IPS-18c (cell line): ENCODE results near the gene MLC1.
"Not testable (repeated sequence)": the region's sequence is repeated elsewhere in the genome, so short reads cannot be mapped to it uniquely, and the experiment has no call there.

Source experiments
- H3K4me3 ChIP-seq: 2 replicates; pipeline ENCODE4 v1.7.0; 2013; ENCODE audit warnings: low read depth, mild to moderate bottlenecking, low read length, moderate library complexity; ENCODE audit not compliant: insufficient read depth
- H3K9me3 ChIP-seq: one replicate; pipeline ENCODE4 v1.6.1; 2013; ENCODE audit warnings: mild to moderate bottlenecking, low read length, moderate library complexity; ENCODE audit not compliant: control insufficient read depth, insufficient read depth

The MLC1 gene

DNA sequence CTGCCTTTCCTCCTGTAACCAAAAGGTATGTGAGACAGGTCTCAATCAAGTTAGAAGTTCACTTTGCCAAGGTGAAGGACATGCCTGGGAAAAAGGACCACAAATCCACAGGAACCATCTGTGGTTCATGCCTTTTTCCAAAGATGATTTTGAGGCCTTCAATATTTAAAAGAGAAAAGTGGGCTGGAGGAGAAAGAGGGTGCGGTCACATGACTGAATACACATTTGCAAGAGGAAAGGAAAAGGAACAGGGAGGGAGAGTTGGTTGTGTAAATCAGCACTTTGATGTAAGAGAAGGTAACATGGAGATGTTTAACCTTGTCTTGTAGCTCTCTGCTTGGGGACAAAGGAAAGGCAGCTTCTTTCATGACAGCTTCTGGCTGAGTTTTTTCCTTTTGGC lies 25.8 kb upstream of the MLC1 start:
- Histone ChIP-seq H3K4me3 (no peak overlapping the region), H3K9me3 (no peaks in the 10 kb centered on the region)

DNA sequence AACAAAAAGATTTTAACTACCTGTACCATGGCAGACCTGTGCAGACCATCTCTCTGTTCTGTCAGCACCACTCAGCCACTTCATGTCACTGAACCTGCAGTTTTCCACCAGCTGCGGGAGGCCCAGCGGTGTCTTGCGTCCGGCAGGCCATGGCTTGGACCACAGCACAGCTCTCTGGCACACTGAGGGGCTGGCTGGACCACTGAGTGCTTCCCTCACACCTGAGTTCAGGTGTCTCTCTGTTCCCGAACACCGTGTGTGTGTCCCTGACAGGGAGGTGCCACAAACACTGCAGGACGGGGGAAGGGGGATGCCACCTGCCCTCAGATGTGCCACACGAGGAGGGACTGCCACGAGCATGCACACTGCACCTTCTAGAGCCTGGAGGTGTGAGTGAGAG lies 22.3 kb upstream of the MLC1 start:
- no peak overlapping the region for H3K4me3 ChIP-seq
- no peaks in the 10 kb centered on the region for H3K9me3 ChIP-seq

DNA sequence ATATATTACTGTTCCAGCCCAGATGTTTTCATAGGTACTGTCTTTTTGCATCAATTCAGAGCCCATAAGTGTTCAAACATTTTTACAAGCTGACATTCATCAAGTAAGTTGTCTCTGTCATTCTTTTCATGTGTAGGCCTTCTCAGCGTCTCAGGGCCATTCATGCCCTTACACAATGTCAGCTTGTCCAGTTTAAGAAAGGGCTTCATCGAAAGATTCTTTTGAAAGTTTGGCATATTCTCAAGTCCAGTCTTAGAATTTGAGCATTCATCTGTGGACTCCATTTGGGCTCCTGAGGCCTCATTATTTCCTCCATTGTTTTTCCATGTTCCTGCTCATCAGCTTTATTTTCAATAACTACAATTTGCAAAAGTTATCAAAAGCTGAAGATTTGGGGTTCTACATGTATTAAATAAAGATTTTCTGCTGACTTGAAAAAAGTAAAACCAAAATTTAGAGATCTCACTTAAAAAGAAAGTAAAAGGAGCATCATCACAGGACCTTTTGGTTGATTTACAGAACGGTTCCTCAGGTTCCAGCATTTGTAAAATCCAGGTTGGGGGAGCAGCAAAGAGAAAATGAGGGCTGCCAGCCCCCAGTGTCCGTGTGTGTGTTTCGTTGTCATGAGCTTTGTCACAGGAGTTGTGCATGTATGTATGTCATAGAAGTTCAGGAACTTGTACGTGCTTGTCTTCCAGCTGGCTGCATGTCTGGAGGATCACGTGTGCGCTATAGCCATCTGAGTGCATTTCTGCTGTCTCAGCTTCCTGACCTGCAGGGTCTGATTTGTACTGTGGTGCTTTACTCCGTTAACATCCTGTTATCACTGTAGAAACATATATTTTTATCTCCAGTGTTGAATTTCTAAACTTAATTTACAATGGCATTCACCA lies 20.2 kb upstream of the MLC1 start:
- H3K4me3 ChIP-seq, result no peak overlapping the region
- no peaks in the 10 kb centered on the region for H3K9me3 ChIP-seq

DNA sequence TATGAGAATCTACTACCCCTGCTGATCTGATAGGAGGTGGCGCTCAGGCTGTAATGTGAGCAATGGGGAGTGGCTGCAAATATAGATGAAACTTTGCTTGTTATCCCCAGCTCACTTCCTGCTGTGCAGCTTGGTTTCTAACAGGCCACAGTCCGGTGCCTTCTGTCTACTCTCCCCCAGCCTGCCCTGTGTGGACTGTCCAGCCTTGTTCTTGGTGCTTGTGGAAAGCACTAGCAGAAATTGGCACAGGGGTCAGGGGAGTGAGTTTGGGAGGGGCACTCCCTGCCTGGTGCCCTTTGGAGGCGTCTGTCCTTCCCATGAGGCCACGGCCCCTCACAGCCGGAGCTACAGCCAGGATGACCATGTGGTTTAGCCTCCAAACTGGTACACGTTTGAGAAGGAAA lies 18.9 kb upstream of the MLC1 start:
- Histone ChIP-seq H3K9me3 (no peaks in the 10 kb centered on the region), H3K4me3 (no peak overlapping the region)

DNA sequence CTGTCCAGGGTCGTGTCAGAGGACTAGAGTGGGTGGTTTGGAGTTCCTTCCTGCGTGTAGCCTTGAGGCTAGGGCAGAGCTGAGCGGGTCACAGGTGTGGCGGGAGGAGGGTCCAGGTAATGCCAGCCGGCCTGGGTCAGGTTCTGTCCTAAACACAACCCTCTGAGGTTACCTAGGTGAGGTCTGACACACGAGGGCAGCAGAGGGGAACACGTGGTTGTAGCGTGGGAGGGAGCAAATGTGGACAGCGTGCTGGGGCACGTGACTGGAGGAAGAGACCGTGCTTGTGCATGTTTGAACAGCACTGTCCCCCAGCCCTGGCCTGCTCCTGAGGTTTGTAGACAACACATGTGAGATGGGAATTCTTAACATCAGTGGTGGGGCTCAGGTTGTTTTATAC lies 17.7 kb upstream of the MLC1 start:
- no peak overlapping the region for H3K4me3 ChIP-seq
- no peaks in the 10 kb centered on the region for H3K9me3 ChIP-seq

DNA sequence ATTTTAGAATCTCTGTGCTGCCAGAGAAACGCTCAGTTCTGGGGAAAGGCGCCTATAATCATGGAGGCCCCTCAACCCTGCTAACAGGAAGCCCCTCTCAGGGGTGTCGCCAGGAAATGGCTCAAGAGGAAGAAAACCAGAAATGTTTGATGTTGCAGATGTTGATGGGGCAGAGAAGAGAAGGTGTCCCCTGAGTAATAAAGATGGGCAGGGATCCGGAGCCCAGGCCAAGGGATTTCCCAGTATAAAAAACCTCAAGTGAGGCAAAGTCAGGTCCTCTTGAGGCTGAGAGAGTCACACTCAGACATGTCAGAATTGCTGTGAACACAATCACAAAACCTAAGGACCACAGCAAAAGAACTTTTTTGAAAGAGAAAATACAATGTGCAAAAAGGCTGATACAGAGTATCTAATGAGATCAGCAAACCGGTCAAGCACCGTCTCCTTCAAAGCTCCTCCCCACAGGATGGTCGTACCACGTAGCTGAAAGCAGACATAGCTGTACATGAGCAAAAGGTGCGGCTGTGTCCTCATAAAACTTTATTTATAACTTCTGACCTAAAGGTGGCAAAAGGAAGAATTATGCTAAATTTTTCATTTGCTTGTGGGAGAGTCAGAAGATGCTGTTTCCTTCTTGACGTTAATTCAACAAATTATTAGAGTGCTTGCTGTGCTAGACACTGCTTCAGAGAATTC lies 16.8 kb upstream of the MLC1 start:
- H3K4me3 ChIP-seq, result no peak overlapping the region
- no peaks in the 10 kb centered on the region for H3K9me3 ChIP-seq

DNA sequence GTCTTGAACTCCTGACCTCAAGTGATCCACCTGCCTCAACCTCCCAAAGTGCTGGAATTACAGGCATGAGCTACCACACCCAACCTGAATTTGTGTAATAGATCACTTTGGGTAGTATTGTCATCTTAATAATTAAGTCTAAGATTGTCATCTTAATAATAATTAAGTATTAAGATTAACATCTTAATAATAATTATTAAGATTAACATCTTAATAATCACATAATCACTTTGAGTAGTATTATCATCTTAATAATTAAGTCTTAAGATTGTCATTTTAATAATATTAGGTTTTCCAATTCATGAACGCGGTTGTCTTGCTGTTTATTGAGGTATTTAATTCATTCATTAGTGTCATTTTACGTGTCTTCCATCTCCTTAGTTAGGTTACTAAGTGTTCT lies 12.8 kb upstream of the MLC1 start:
- H3K9me3 ChIP-seq, result no peaks in the 10 kb centered on the region

DNA sequence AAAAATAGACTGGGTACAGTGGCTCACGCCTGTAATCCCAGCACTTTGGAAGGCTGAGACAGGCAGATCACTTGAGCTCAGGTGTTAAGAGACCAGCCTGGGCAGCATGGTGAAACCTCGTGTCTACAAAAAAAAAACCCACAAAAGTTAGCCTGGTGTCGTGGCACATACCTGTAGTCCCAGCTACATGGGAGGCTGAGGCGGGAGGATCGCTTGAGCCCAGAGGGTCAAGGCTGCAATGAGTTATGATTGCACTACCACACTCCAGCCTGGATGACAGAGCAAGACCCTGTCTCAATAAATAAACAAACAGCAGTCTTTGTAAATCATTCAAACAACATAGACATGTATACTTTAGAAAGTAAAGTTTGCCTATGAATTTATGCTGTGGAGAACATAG lies 7.1 kb upstream of the MLC1 start:
- no peak overlapping the region for H3K4me3 ChIP-seq

More for the DNA sequence above, 12.8 kb upstream of the MLC1 start:
- H3K4me3 ChIP-seq, result no peak overlapping the region

DNA sequence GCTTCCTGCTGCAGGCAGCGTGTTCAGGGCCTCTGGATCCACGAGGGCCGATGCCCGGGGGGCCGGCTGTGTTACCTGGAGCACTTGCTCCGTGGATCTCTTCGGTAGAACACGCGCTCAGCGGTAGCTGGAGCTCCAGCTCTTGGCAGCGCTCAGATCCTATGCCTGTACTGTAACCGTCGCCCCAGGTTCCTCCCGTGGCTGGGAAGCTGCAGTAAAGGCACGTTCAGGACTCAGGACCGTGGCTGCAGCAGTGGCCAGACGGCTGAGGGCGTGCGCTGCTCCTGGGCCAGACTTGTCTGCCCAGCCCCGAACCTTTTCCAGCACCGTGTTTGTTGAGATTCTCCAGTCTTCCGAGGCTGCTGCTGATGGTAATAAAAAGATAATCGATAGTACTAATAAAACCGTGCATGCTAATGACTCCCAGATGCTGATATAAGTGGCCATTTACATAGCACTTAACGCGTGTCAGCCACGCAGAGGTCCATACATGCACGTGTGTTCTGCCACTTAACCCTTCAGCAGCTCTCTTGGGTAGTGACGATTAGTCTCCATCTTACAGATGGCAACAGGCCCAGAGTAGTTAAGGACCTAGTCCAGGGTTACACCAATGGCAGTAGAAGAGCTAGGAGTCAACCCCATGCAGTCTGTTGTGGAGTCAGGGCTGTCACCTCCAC lies 6.0 kb upstream of the MLC1 start:
- no peak overlapping the region for H3K4me3 ChIP-seq
- H3K9me3 ChIP-seq, result no peaks in the 10 kb centered on the region

More for the DNA sequence above, 7.1 kb upstream of the MLC1 start:
- no peaks in the 10 kb centered on the region for H3K9me3 ChIP-seq

DNA sequence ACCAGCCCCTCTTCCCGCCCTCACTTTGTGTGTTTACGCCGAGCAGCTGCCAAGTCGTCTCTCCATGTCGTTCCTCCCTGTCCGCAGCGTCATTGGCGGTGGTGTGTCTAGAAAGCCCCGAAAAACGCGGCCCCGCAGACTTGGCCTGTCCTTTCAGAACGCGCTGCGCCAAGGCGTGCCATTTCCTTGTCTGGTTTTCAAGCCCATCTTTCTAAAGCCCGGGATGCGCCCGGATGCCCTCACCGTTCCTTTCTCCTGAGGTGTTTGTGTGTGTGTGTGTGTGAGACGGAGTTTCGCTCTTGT lies 5.1 kb upstream of the MLC1 start:
- no peak overlapping the region for H3K4me3 ChIP-seq
- no peaks in the 10 kb centered on the region for H3K9me3 ChIP-seq

DNA sequence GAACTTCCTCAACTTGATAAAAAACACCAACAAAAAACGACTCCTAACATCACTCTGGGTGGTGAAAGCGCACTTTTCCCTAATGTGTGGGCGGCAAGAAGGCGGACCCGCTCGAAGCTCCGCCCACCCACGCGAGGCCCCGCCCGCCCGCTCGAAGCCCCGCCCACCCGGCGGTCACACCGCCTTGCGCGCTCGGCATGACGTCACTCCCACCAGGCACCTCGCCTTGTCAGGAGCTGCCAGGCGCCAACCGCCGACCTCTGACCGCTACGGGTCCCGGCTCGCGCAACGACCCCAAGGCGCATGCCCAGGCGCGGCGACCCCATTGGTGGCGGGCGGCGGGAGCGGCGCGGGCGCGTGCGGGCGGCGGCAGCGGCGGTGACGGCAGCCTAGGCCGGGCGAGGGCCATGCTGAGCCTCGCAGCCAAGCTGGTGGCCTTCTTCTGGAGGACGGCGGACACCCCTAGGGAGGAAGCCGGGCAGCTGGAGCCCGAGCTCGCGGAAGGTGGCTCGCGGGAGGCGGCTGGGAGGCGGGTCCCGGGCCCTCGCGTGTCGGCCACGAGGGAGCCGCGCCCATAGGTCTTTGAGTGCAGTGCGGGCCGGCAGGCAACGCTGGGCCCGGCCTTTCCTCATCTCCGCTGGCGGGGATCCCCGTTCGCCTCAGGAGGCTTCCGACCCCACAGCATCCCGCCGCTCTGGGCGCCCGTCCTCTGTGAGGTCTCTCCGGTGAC lies 4.6 kb upstream of the MLC1 start, which contains the start of gene MOV10L1:
TSS of gene MOV10L1 (plus strand) at position 325 of the 730 bp plus-strand sequence. CDS start at position 408, 83 bp downstream.
- no peak within 1 kb of the TSS for H3K4me3 ChIP-seq
- no peaks in the 10 kb centered on the region for H3K9me3 ChIP-seq

DNA sequence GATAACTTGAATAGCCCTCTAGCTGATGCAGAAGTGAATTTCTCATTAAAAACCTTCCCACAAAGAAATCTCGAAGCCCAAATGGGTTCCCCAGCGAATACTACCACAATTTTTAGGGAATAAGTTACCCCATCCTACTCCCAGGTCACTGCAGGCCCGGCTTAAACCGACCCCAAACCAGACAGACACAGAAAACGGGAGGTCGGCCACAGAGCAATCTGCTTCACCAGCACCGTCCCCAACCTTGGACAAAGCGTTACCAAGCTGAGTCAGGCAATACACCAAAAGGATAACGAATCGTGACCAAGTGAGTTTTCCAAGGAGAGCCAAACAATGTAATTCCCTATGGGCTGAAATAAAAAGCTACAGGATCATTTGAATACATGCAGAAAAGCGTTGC lies 4.0 kb upstream of the MLC1 start:
- Histone ChIP-seq H3K9me3 (no peaks in the 10 kb centered on the region), H3K4me3 (no peak overlapping the region)

DNA sequence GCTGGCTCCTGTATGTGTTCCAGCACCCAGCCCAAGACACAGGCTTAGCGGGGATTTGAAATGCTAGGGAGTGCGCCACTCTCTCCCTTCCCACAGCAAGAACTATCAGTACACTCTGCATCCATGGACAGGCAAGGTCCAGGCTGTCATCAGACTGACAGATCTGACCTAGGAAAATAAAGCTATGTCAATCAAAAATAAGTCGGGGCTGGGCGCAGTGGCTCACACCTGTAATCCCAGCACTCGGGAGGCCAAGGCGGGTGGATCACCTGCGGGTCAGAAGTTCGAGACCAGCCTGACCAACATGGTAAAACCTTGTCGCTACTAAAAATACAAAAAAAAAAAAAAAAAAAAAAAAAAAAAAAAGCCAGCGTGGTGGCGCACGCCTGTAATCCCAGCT lies 2.9 kb upstream of the MLC1 start:
- Histone ChIP-seq H3K9me3 (no peaks in the 10 kb centered on the region), H3K4me3 (no peak overlapping the region)

DNA sequence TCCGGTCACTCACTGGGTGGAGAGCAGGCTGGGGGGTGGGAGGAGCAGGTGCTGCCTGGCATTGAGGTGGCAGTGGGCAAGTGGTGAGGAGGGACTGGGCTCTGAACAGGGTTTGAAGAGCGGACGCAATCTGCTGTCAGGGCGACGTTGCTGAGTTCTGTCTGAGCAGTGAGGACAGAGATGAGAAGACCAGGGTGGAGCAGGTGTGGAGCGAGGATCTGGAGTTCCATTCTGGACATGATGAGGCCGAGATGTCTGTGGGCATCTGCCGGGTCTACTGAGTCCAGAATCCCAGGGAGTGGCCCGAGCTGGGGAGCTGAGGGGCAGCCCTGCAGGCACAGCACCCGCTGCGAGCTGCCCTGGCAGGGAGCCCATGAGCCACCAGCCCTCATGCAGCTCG lies 2.4 kb upstream of the MLC1 start:
- no peak overlapping the region for H3K4me3 ChIP-seq
- no peaks in the 10 kb centered on the region for H3K9me3 ChIP-seq

DNA sequence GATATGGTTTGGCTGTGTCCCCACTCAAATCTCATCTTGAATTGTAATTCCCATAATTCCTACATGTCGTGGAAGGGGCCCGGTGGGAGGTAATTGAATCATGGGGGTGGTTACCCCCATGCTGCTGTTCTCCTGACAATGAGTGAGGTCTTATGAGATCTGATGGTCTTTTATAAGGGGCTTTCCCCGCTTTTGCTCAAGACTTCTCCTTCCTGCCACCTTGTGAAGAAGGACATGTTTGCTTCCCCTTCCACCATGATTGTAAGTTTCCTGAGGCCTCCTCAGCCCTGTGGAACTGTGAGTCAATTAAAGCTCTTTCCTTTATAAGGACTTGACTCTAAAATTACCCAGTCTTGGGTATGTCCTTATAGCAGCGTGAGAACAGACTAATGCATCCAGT lies 1.7 kb upstream of the MLC1 start:
- not testable (repeated sequence) for H3K9me3 ChIP-seq, H3K4me3 ChIP-seq

DNA sequence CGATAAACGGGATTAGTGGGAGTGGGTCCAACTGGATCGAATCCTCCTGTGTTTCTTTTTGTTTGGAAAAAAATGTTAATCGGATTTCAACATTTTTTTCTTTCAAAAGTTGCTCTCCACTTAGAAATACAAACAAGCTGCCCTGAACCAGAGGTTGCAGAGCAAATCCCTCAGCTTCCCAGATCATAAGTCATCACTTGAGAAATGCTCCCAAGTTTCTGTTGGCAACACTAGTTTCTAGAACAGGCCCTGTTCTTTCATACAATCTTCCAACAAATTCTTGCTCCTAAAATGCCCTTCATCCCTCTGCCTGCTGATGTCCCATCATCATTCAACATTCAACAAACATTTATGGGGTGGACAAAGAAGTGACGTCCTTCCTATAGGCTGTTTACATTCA lies 1.3 kb upstream of the MLC1 start:
- Histone ChIP-seq H3K9me3 (no peaks in the 10 kb centered on the region), H3K4me3 (no peak overlapping the region)

DNA sequence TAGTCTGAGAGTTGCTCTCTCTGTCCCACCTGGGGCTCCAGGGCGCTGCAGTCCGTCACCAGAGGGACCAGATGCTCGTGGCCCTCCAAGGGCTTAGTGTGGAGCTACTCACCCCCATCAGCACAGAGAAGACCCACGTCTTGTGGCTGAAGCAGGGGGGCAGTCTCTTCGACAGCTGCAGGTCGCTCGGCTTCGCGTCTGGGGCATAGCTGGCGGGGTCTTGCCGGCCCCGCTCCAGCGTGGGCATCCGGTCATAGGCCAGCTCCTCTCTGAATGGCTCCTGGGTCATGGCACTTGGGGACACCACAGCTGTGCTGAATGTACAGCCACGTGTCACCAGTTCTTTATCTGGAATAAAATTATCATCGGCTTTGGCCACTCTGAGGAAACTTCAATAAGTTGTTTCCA lies 608 bp downstream of the MLC1 start:
- H3K9me3 ChIP-seq, result no peaks in the 10 kb centered on the region
- H3K4me3 ChIP-seq, result no peak overlapping the region
